HepG2 (cell line): ENCODE measurements around the gene ADIPOR2. TPM values are rescaled to one million over a fixed set of nuclear protein-coding genes. Genes with fewer than 3 reads are reported as not detected.
A peak's percentile ranks its signal among the peaks of the same experiment; 100 is the strongest.

Experiments
- ATAC-seq: fragments of 200-7000 bp; cut with Tn5 transposase; 3 replicates; pipeline ENCODE4 v1.9.1; 2020; ENCODE audit warnings: mild to moderate bottlenecking, moderate library complexity
- BruUV-seq: library from RNA; stranded (reverse); fragments of 400-500 nt; replicated peaks from 2 replicates; lab custom pipeline; 2021; lab: Mats Ljungman, UMichigan
- CTCF ChIA-PET: fragments of 300-600 bp; formaldehyde crosslinking; extraction: SDS; loops from one replicate; lab custom pipeline; 2021; ENCODE audit warnings: low total read pairs, inconsistent platforms, low intra/inter-chr PET ratio; lab: Yijun Ruan, JAX
- POLR2A ChIA-PET: fragments of 350-600 bp; sonication (Branson Sonifier 250); formaldehyde crosslinking; loops from one replicate; lab custom pipeline; 2020; ENCODE audit warnings: antibody characterized with exemption, inconsistent platforms; lab: Yijun Ruan, JAX
- DNase-seq: peaks from one replicate; pipeline ENCODE4 v3.0.0-alpha.2; 2015; ENCODE audit warnings: low spot score
- FAIRE-seq: peaks from 3 replicates; lab custom pipeline; 2011; peaks lifted over from hg19 to GRCh38; lab: Jason Lieb, UNC
- H2AFZ ChIP-seq: one replicate; pipeline ENCODE4 v1.6.1; 2011; ENCODE audit warnings: low read length, inconsistent platforms
- H3K27ac ChIP-seq: fragments of 300-600 bp; 3 replicates; pipeline ENCODE4 v1.8.0; 2011; ENCODE audit warnings: mixed run types, mild to moderate bottlenecking, mixed read lengths, low read length, inconsistent platforms; ENCODE audit not compliant: insufficient read depth; ENCODE audit errors: extremely low read length
- H3K27me3 ChIP-seq, 2 experiments: fragments of 200-600 bp in 1 of 2; 2 replicates in 1 of 2; 3 replicates in 1 of 2; pipeline versions ENCODE4 v1.6.0 to v1.8.0; 2011; ENCODE audit warnings: low read length in 2 of 2, mild to moderate bottlenecking in 2 of 2, moderate library complexity in 2 of 2, inconsistent platforms in 1 of 2; ENCODE audit not compliant: insufficient read depth in 2 of 2, control insufficient read depth in 1 of 2
- H3K36me3 ChIP-seq, 2 experiments: fragments of 200-600 bp in 1 of 2; replicated peaks in 1 of 2; 2 replicates in 1 of 2; 3 replicates in 1 of 2; pipeline versions ENCODE4 v1.5.1 to v1.8.0; 2011; ENCODE audit warnings: low read length in 2 of 2, inconsistent platforms in 1 of 2; ENCODE audit not compliant: insufficient read depth in 2 of 2, control insufficient read depth in 1 of 2
- H3K4me1 ChIP-seq: 2 replicates; pipeline ENCODE4 v1.5.1; 2012; ENCODE audit warnings: low read length, inconsistent platforms; ENCODE audit not compliant: insufficient read depth
- H3K4me2 ChIP-seq: 2 replicates; pipeline ENCODE4 v1.6.0; 2011; ENCODE audit warnings: low read depth, low read length, inconsistent platforms
- H3K4me3 ChIP-seq, 3 experiments: fragments of 200-600 bp in 1 of 3; sonication (generic), shearing (Covaris generic) in 1 of 3; replicated peaks in 1 of 3; 2 replicates each; pipeline ENCODE4 v1.5.1; 2011 to 2016; ENCODE audit warnings: low read length in 3 of 3, inconsistent platforms in 2 of 3, low read depth in 2 of 3, mild to moderate bottlenecking in 2 of 3, control low read depth in 1 of 3, mixed read lengths in 1 of 3; ENCODE audit not compliant: insufficient read depth in 1 of 3
- H3K79me2 ChIP-seq: one replicate; pipeline ENCODE4 v1.6.1; 2011; ENCODE audit warnings: low read length, inconsistent platforms; ENCODE audit not compliant: insufficient read depth
- H3K9ac ChIP-seq: 2 replicates; pipeline ENCODE4 v1.6.0; 2011; ENCODE audit warnings: mild to moderate bottlenecking, low read depth, low read length, inconsistent platforms; ENCODE audit not compliant: insufficient read depth
- H3K9me3 ChIP-seq: 2 replicates; pipeline ENCODE4 v1.5.1; 2012; ENCODE audit warnings: mild to moderate bottlenecking, low read length
- H4K20me1 ChIP-seq: 2 replicates; pipeline ENCODE4 v1.6.0; 2011; ENCODE audit warnings: inconsistent platforms, mild to moderate bottlenecking, low read length, moderate library complexity; ENCODE audit not compliant: insufficient read depth
- AGO2 ChIP-seq: fragments of 200-400 bp; formaldehyde crosslinking; optimal IDR thresholded peaks from 2 replicates; pipeline ENCODE3; 2017; ENCODE audit warnings: mild to moderate bottlenecking, low read depth, low read length, moderate library complexity
- CHCHD3 ChIP-seq: sonication (generic); formaldehyde crosslinking; IDR thresholded peaks from 2 replicates; pipeline ENCODE4 v1.8.0; 2022; ENCODE audit warnings: mild to moderate bottlenecking, missing genetic modification reagents, moderate library complexity
- KDM4B ChIP-seq: sonication (generic); formaldehyde crosslinking; IDR thresholded peaks from 2 replicates; pipeline ENCODE4 v1.4.0; 2020; ENCODE audit warnings: missing genetic modification reagents
- NR2F6 ChIP-seq, 2 experiments: IDR thresholded peaks; 2 replicates each; pipeline ENCODE4 v1.6.1; 2016; ENCODE audit warnings: antibody characterized with exemption in 1 of 2, mild to moderate bottlenecking in 1 of 2
- WIZ ChIP-seq: sonication (generic); formaldehyde crosslinking; IDR thresholded peaks from 2 replicates; pipeline ENCODE4 v1.5.1; 2020; ENCODE audit warnings: mild to moderate bottlenecking, missing genetic modification reagents
- ZBTB20 ChIP-seq: sonication (generic); formaldehyde crosslinking; IDR thresholded peaks from 2 replicates; pipeline ENCODE4 v1.8.1; 2023; ENCODE audit warnings: missing genetic modification reagents, low read depth, mild to moderate bottlenecking, borderline replicate concordance
- ZNF160 ChIP-seq: sonication (generic); formaldehyde crosslinking; IDR thresholded peaks from 2 replicates; pipeline ENCODE4 v1.8.0; 2022; ENCODE audit warnings: mild to moderate bottlenecking, inconsistent platforms, missing genetic modification reagents
- ZNF180 ChIP-seq: sonication (generic); formaldehyde crosslinking; IDR thresholded peaks from 2 replicates; pipeline ENCODE4 v1.4.0; 2020; ENCODE audit warnings: low read depth, missing genetic modification reagents, borderline replicate concordance
- ZNF33A ChIP-seq: sonication (generic); formaldehyde crosslinking; IDR thresholded peaks from 2 replicates; pipeline ENCODE4 v1.5.1; 2020; ENCODE audit warnings: missing genetic modification reagents, mild to moderate bottlenecking, moderate library complexity, borderline replicate concordance
- WGBS: methylation state at CpG from one replicate; pipeline ENCODE4 v1.1.6; 2017; ENCODE audit warnings: low lambda C conversion rate; 5-methylcytosine and 5-hydroxymethylcytosine counted together
- in situ Hi-C: cut with HindIII; loops from 2 replicates; pipeline ENCODE4 v1.10.0; 2017; ENCODE audit warnings: low pct_unique_long_range_greater_than_20kb; ENCODE audit not compliant: extremely low pct_ligation_motif_present
- intact Hi-C: fragments of 100-400 bp; cut with micrococcal nuclease; formaldehyde crosslinking; loops from one replicate; pipeline ENCODE4 v1.10.0; 2022; ENCODE audit not compliant: unreplicated experiment
- polyA plus RNA-seq, 8 experiments: library from polyadenylated mRNA; depleted of rRNA in 3 of 8; stranded (reverse) in 7 of 8; unstranded in 1 of 8; fragments of >200 nt; fragmentation: Illumina TruSeq in 4 of 8; extraction: Trizol in 4 of 8; gene quantifications; 2 replicates each; pipeline versions ENCODE4 v1.2.1 to v1.2.3, GENCODE V29; 2011 to 2016; ENCODE audit warnings: low read depth in 4 of 8, missing spikeins in 1 of 8, mixed read lengths in 1 of 8; ENCODE audit not compliant: insufficient read depth in 1 of 8
- total RNA-seq, 5 experiments: library from RNA; depleted of rRNA; stranded (reverse); fragments of >200 nt; fragmentation: Illumina TruSeq; extraction: Trizol; gene quantifications; 2 replicates each; pipeline ENCODE4 v1.2.3, GENCODE V29; 2016; ENCODE audit warnings: low read depth in 1 of 5
- TF ChIP-seq, protein P1 (sequence below): IDR thresholded peaks from 2 replicates; pipeline ENCODE4 v1.6.1; 2016; ENCODE audit warnings: low read depth, missing genetic modification reagents, missing compliant biosample characterization
- TF ChIP-seq, protein P2 (sequence below): sonication (generic); formaldehyde crosslinking; IDR thresholded peaks from 2 replicates; pipeline ENCODE4 v1.5.1; 2020; ENCODE audit warnings: missing genetic modification reagents, mild to moderate bottlenecking, borderline replicate concordance
- TF ChIP-seq, protein P3 (sequence below): sonication (generic); formaldehyde crosslinking; IDR thresholded peaks from 2 replicates; pipeline ENCODE4; 2020; ENCODE audit warnings: missing genetic modification reagents, mild to moderate bottlenecking, borderline replicate concordance

Gene ADIPOR2
- total and polyA plus RNA-seq, 2 of the 13 experiments (the other 11 are each of a cell fraction or from before 2014, with no cell fraction given): 35.2 to 52.2 TPM

DNA sequence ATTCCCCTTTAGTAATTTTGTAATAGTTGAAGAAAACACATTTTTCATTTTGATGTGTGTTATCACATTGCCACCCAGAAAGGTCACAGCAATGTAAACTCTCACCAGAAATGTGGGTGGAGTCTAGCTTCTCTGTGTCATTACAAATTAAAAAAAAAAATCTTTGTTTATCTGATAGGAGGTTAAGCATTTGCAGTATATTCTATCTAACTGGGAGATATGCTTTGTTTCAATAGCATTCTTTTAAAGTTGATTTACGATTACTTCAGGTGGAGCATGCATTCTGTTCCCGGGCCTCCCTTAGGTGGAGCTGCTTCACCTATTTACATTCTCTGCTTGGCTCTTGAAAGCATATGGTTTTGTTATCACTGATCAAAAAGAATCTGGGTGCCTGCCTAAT lies 7.8 kb downstream of the ADIPOR2 start (continued):
- TF ChIP-seq, protein P1, sequence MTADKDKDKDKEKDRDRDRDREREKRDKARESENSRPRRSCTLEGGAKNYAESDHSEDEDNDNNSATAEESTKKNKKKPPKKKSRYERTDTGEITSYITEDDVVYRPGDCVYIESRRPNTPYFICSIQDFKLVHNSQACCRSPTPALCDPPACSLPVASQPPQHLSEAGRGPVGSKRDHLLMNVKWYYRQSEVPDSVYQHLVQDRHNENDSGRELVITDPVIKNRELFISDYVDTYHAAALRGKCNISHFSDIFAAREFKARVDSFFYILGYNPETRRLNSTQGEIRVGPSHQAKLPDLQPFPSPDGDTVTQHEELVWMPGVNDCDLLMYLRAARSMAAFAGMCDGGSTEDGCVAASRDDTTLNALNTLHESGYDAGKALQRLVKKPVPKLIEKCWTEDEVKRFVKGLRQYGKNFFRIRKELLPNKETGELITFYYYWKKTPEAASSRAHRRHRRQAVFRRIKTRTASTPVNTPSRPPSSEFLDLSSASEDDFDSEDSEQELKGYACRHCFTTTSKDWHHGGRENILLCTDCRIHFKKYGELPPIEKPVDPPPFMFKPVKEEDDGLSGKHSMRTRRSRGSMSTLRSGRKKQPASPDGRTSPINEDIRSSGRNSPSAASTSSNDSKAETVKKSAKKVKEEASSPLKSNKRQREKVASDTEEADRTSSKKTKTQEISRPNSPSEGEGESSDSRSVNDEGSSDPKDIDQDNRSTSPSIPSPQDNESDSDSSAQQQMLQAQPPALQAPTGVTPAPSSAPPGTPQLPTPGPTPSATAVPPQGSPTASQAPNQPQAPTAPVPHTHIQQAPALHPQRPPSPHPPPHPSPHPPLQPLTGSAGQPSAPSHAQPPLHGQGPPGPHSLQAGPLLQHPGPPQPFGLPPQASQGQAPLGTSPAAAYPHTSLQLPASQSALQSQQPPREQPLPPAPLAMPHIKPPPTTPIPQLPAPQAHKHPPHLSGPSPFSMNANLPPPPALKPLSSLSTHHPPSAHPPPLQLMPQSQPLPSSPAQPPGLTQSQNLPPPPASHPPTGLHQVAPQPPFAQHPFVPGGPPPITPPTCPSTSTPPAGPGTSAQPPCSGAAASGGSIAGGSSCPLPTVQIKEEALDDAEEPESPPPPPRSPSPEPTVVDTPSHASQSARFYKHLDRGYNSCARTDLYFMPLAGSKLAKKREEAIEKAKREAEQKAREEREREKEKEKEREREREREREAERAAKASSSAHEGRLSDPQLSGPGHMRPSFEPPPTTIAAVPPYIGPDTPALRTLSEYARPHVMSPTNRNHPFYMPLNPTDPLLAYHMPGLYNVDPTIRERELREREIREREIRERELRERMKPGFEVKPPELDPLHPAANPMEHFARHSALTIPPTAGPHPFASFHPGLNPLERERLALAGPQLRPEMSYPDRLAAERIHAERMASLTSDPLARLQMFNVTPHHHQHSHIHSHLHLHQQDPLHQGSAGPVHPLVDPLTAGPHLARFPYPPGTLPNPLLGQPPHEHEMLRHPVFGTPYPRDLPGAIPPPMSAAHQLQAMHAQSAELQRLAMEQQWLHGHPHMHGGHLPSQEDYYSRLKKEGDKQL: no peak
- TF ChIP-seq KDM4B (CRISPR knock-in tag) (no peak), ZBTB20 (CRISPR knock-in tag) (no peak), ZNF33A (CRISPR knock-in tag) (no peak), NR2F6 (IDR thresholded peaks at IDR 0.05) (0 out of 2 replicates have a peak, but pooled peaks have one; percentile 26), NR2F6 (CRISPR knock-in tag; IDR thresholded peaks at IDR 0.05) (no peak)
- TF ChIP-seq, all 625 proteins: peak for 2

DNA sequence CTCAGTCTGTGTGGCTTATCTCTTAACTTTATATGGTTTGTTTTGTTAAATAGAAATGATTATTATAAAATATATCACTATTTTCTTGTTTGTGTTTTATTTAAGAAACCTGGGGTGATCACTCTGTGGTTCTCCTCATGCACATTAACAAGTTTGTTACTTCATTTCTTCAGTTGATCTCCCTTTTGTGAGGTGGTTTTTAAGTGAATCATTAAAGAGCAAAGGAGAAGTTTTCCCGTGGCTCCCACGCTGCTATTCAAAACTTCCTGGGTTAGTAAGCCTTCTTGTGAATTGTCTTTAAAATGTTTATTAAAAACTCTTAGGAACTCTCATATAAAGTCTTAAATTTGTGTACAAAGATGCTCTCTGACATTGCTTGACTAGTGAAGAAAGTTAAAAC lies 11.8 kb downstream of the ADIPOR2 start:
- Histone ChIP-seq H4K20me1 (peaks cover 86% of the 10 kb centered on the region), H3K27me3 (no peaks in the 10 kb centered on the region), H3K4me2 (no peak overlapping the region), H3K4me3 (no peak overlapping the region), H2AFZ (no peak overlapping the region), H3K27ac (no peak overlapping the region), H3K9me3 (no peaks in the 10 kb centered on the region), H3K79me2 (peaks cover 100% of the 10 kb centered on the region), H3K9ac (no peak overlapping the region), H3K36me3 (peaks cover 1 to 4% of the 10 kb centered on the region in 2 experiments; a peak in 4 of 5 replicates), H3K4me1 (peaks cover 98% of the 10 kb centered on the region)
- ChIA-PET CTCF (no interaction called here), POLR2A (no interaction called here)
- no TSS peak for BruUV-seq
- no peak for ATAC-seq
- in situ Hi-C loops (loop anchor here (10.0 kb wide), 1 partner anchor 82 kb away; no protein-coding TSS in a partner anchor), intact Hi-C loops (no loop called here)
- DNase-seq: no peak
- 77% methylated on average over 2 of the region's 2 CpGs for WGBS
- FAIRE-seq: no peak
- TF ChIP-seq ZNF160 (no peak), CHCHD3 (no peak), WIZ (CRISPR knock-in tag) (no peak), ZNF180 (CRISPR knock-in tag) (no peak), AGO2 (no peak)
- TF ChIP-seq, protein P2, sequence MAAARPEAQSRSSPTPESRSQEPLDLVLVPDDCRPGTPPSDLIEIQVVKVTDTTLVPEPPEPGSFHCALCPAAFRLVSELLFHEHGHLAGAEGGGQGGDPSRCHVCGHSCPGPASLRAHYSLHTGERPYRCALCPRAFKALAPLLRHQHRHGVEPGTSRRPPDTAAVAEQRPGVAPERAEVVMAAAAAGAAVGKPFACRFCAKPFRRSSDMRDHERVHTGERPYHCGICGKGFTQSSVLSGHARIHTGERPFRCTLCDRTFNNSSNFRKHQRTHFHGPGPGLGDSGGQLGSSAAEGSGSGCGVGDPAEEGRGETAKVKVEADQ: no peak
- TF ChIP-seq, protein P3, sequence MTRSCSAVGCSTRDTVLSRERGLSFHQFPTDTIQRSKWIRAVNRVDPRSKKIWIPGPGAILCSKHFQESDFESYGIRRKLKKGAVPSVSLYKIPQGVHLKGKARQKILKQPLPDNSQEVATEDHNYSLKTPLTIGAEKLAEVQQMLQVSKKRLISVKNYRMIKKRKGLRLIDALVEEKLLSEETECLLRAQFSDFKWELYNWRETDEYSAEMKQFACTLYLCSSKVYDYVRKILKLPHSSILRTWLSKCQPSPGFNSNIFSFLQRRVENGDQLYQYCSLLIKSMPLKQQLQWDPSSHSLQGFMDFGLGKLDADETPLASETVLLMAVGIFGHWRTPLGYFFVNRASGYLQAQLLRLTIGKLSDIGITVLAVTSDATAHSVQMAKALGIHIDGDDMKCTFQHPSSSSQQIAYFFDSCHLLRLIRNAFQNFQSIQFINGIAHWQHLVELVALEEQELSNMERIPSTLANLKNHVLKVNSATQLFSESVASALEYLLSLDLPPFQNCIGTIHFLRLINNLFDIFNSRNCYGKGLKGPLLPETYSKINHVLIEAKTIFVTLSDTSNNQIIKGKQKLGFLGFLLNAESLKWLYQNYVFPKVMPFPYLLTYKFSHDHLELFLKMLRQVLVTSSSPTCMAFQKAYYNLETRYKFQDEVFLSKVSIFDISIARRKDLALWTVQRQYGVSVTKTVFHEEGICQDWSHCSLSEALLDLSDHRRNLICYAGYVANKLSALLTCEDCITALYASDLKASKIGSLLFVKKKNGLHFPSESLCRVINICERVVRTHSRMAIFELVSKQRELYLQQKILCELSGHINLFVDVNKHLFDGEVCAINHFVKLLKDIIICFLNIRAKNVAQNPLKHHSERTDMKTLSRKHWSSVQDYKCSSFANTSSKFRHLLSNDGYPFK (CRISPR knock-in tag): no peak
